ENCODE measurements around the gene LGALS4.
"Not testable (repeated sequence)": the region's sequence is repeated elsewhere in the genome, so short reads cannot be mapped to it uniquely, and the experiment has no call there.

Gene LGALS4

GRCh38 chr19:38788478-38789243 is 24.1 kb downstream of the LGALS4 start, which contains the start of gene LGALS7B:
Gene LGALS7B, plus strand, starts transcription at chr19:38789200. Its CDS starts 27 bp downstream, at chr19:38789227.
- ChIA-PET CTCF (no interaction called here), POLR2A (no interaction called here)
- DNase-seq (ENCODE audit: extremely low spot score): no peak
- TF ChIP-seq BHLHE40 (IDR thresholded peaks at IDR 0.05; ENCODE audit: borderline replicate concordance): no peak

GRCh38 chr19:38786572-38787265 is 26.0 kb downstream of the LGALS4 start:
- no peak for TF ChIP-seq ELF4 (IDR thresholded peaks at IDR 0.05)
- TF ChIP-seq ZNF384 (IDR thresholded peaks at IDR 0.05): no peak
- TF ChIP-seq NFRKB (IDR thresholded peaks at IDR 0.05): no peak
- TF ChIP-seq LEF1 (IDR thresholded peaks at IDR 0.05; ENCODE audit: borderline replicate concordance): no peak
- no peak for TF ChIP-seq ARNT (IDR thresholded peaks at IDR 0.05)
- no peak for TF ChIP-seq FOXK2 (IDR thresholded peaks at IDR 0.05)
- no peak for TF ChIP-seq L3MBTL2 (conservative IDR thresholded peaks at IDR 0.05)
- no peak for TF ChIP-seq PKNOX1 (IDR thresholded peaks at IDR 0.05)
- POLR2A ChIA-PET: interaction anchor here (0.6 to 0.8 kb wide), 3 partner anchors 62 to 170 kb away, joined by 3 to 4 read pairs (median 3); partner anchors contain the start of genes NFKBIB and SIRT2
- no peak for DNase-seq (ENCODE audit: extremely low spot score)
- CTCF ChIA-PET: interaction anchor here (1.4 kb wide), 1 partner anchor 17 kb away, joined by 8 read pairs; no protein-coding TSS in a partner anchor

GRCh38 chr19:38786061-38786460 is 26.7 kb downstream of the LGALS4 start:
- 0 out of 2 replicates have a peak, but pooled peaks have one; percentile 14 for TF ChIP-seq ZNF384 (IDR thresholded peaks at IDR 0.05)
- POLR2A ChIA-PET: interaction anchor here (0.6 kb wide), 1 partner anchor 169 kb away, joined by 3 read pairs; no protein-coding TSS in a partner anchor
- CTCF ChIA-PET; DNase-seq (ENCODE audit: extremely low spot score): not testable (repeated sequence)

GRCh38 chr19:38785187-38785699 is 27.5 kb downstream of the LGALS4 start:
- no peak for DNase-seq (ENCODE audit: extremely low spot score)
- TF ChIP-seq ELF4 (IDR thresholded peaks at IDR 0.05) (no peak), NFRKB (IDR thresholded peaks at IDR 0.05) (no peak), SP1 (IDR thresholded peaks at IDR 0.05) (no peak), LEF1 (IDR thresholded peaks at IDR 0.05; ENCODE audit: borderline replicate concordance) (no peak), SUZ12 (IDR thresholded peaks at IDR 0.05) (no peak), FOXA1 (IDR thresholded peaks at IDR 0.05) (no peak), L3MBTL2 (conservative IDR thresholded peaks at IDR 0.05) (no peak), PKNOX1 (IDR thresholded peaks at IDR 0.05) (no peak), BHLHE40 (IDR thresholded peaks at IDR 0.05; ENCODE audit: borderline replicate concordance) (no peak)
- CTCF ChIA-PET: no interaction called here
- POLR2A ChIA-PET: no interaction called here

GRCh38 chr19:38784224-38784623 is 28.5 kb downstream of the LGALS4 start:
- TF ChIP-seq L3MBTL2 (conservative IDR thresholded peaks at IDR 0.05) (no peak), TARDBP (IDR thresholded peaks at IDR 0.05) (no peak), ELF4 (IDR thresholded peaks at IDR 0.05) (no peak), SP1 (IDR thresholded peaks at IDR 0.05) (no peak), SUZ12 (IDR thresholded peaks at IDR 0.05) (no peak), ARNT (IDR thresholded peaks at IDR 0.05) (no peak), NFRKB (IDR thresholded peaks at IDR 0.05) (no peak), HDGF (IDR thresholded peaks at IDR 0.05; ENCODE audit: borderline replicate concordance) (no peak), BHLHE40 (IDR thresholded peaks at IDR 0.05; ENCODE audit: borderline replicate concordance) (no peak), LEF1 (IDR thresholded peaks at IDR 0.05; ENCODE audit: borderline replicate concordance) (no peak), CTBP1 (IDR thresholded peaks at IDR 0.05; ENCODE audit: borderline replicate concordance) (no peak), FOXA1 (IDR thresholded peaks at IDR 0.05) (no peak), PKNOX1 (IDR thresholded peaks at IDR 0.05) (no peak), FOXM1 (IDR thresholded peaks at IDR 0.05; ENCODE audit: borderline replicate concordance) (no peak), ZNF384 (IDR thresholded peaks at IDR 0.05) (no peak)
- POLR2A ChIA-PET: no interaction called here
- CTCF ChIA-PET: no interaction called here
- DNase-seq (ENCODE audit: extremely low spot score): no peak

- POLR2A ChIA-PET; DNase-seq (ENCODE audit: extremely low spot score): not testable (repeated sequence)
- CTCF ChIA-PET: interaction anchor here (0.6 kb wide), 1 partner anchor 13 kb away, joined by 4 read pairs; no protein-coding TSS in a partner anchor
Measured at GRCh38 chr19:38782212-38782611, 30.5 kb downstream of the LGALS4 start.

- no peak for TF ChIP-seq ZNF384 (IDR thresholded peaks at IDR 0.05)
- no peak for TF ChIP-seq NFRKB (IDR thresholded peaks at IDR 0.05)
- TF ChIP-seq LEF1 (IDR thresholded peaks at IDR 0.05; ENCODE audit: borderline replicate concordance): no peak
- TF ChIP-seq HDGF (IDR thresholded peaks at IDR 0.05; ENCODE audit: borderline replicate concordance): no peak
- ChIA-PET POLR2A (no interaction called here), CTCF (no interaction called here)
- DNase-seq (ENCODE audit: extremely low spot score): no peak
Measured at GRCh38 chr19:38781058-38781457, 31.7 kb downstream of the LGALS4 start.
